Measurements from ENCODE around the gene EREG.

GRCh38 chr4:74329307-74329706, 35.6 kb upstream of the EREG start:
- no peak for TF ChIP-seq POLR2A (IDR thresholded peaks at IDR 0.05)
- TF ChIP-seq CTCF (IDR thresholded peaks at IDR 0.05) = no peak
- TF ChIP-seq POLR2AphosphoS5 (IDR thresholded peaks at IDR 0.05) = no peak
